CD4-positive, CD25-positive, alpha-beta regulatory T cell (primary cell): Measurements from ENCODE around the gene NGFR. TPM values are rescaled to one million over a fixed set of nuclear protein-coding genes. Genes with fewer than 3 reads are reported as not detected.

Experiments
- ATAC-seq, 2 donors: fragments of 150-1000 bp; cut with Tn5 transposase; one replicate each; pipeline ENCODE4 v1.10.0; 2021; ENCODE audit warnings: low read depth in 2 of 2, moderate number of reproducible peaks in 2 of 2, moderate library complexity in 1 of 2
- DNase-seq, 3 donors: peaks; one replicate each; pipeline versions ENCODE4 v3.0.0 to v3.0.0-alpha.2; 2012 to 2022; ENCODE audit warnings: mixed read lengths in 1 of 3
- H3K27ac ChIP-seq: one replicate; pipeline ENCODE4 v1.7.0; 2013; ENCODE audit warnings: mild to moderate bottlenecking, low read length; ENCODE audit not compliant: insufficient read depth, poor library complexity, severe bottlenecking
- H3K27me3 ChIP-seq: one replicate; pipeline ENCODE4 v1.7.0; 2013; ENCODE audit warnings: low read length; ENCODE audit not compliant: control insufficient read depth, insufficient read depth
- H3K36me3 ChIP-seq: one replicate; pipeline ENCODE4 v1.7.0; 2013; ENCODE audit warnings: mild to moderate bottlenecking, low read length, moderate library complexity; ENCODE audit not compliant: control insufficient read depth, insufficient read depth
- H3K4me1 ChIP-seq: 2 replicates; pipeline ENCODE4 v1.7.0; 2013; ENCODE audit warnings: mild to moderate bottlenecking, low read length; ENCODE audit not compliant: insufficient read depth, control insufficient read depth, poor library complexity, severe bottlenecking
- H3K4me3 ChIP-seq: one replicate; pipeline ENCODE4 v1.7.0; 2013; ENCODE audit warnings: low read depth, mild to moderate bottlenecking, low read length, moderate library complexity
- H3K9me3 ChIP-seq, 2 experiments: 1 replicate in 1 of 2; 2 replicates in 1 of 2; pipeline ENCODE4 v1.7.0; 2013; ENCODE audit warnings: low read length in 2 of 2, mild to moderate bottlenecking in 1 of 2, moderate library complexity in 1 of 2; ENCODE audit not compliant: control insufficient read depth in 2 of 2
- H3K27ac Mint-ChIP-seq, 3 donors: one replicate each; pipeline ENCODE4 v1.8.0; 2020 to 2022; ENCODE audit warnings: mild to moderate bottlenecking in 3 of 3, mixed read lengths in 3 of 3, moderate library complexity in 2 of 3
- H3K27me3 Mint-ChIP-seq: one replicate; pipeline ENCODE4 v1.8.0; 2022; ENCODE audit warnings: mild to moderate bottlenecking, mixed read lengths
- H3K36me3 Mint-ChIP-seq: one replicate; pipeline ENCODE4 v1.8.0; 2020; ENCODE audit warnings: mixed read lengths
- H3K4me1 Mint-ChIP-seq, 4 donors: one replicate each; pipeline ENCODE4 v1.8.0; 2020 to 2022; ENCODE audit warnings: mixed read lengths in 4 of 4, mild to moderate bottlenecking in 1 of 4
- H3K4me3 Mint-ChIP-seq, 4 donors: one replicate each; pipeline ENCODE4 v1.8.0; 2020 to 2022; ENCODE audit warnings: mild to moderate bottlenecking in 4 of 4, mixed read lengths in 4 of 4, moderate library complexity in 3 of 4
- H3K9me3 Mint-ChIP-seq, 7 donors: one replicate each; pipeline ENCODE4 v1.8.0; 2020 to 2022; ENCODE audit warnings: mixed read lengths in 7 of 7, mild to moderate bottlenecking in 3 of 7, moderate library complexity in 2 of 7
- polyA plus RNA-seq, 4 donors: library from polyadenylated mRNA; unstranded; fragments of 300-500 nt; fragmentation: Illumina TruSeq; gene quantifications; one replicate each; pipeline ENCODE4 v1.2.3, GENCODE V29; 2021
- total RNA-seq: library from RNA; stranded (reverse); gene quantifications from one replicate; pipeline ENCODE4 v1.2.3, GENCODE V29; 2022

NGFR gene
- total and polyA plus RNA-seq, 5 donors from 2014 or later = 0.32 TPM; not detected in 4

DNA sequence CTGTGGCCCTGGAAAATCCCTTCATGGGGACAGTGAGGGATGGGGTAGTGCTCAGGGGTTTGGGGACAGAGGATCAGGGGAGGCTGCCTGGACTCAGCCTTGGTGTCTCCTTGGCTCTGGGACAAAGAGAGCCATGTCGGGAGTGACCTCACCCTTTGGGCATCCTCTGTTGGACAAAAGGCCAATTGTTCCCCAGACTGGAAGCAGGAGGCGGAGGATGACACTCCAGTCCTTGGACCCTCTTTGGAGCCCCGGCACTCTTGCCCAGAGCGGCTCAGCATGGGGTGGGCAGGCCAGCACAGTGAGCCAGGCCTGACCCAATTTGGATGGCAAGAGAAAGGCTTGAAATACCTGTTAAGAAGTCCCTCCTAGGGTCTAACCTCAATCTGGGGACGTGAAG lies 41.0 kb upstream of the NGFR start:
- no peak for ATAC-seq
- Mint-ChIP-seq H3K4me1 (peaks cover 0 to 9% (median 4%) of the 10 kb centered on the region in 4 donors), H3K9me3 (peaks cover 0 to 2% (median 0%) of the 10 kb centered on the region in 7 donors), H3K27ac (no peak overlapping the region), H3K27me3 (peaks cover 31% of the 10 kb centered on the region), H3K4me3 (no peak overlapping the region), H3K36me3 (no peaks in the 10 kb centered on the region)
- Histone ChIP-seq H3K27me3 (peaks cover 6% of the 10 kb centered on the region), H3K9me3 (no peaks in the 10 kb centered on the region), H3K36me3 (no peaks in the 10 kb centered on the region), H3K27ac (no peak overlapping the region), H3K4me1 (peaks cover 3% of the 10 kb centered on the region), H3K4me3 (no peak overlapping the region)
- no peak for DNase-seq

DNA sequence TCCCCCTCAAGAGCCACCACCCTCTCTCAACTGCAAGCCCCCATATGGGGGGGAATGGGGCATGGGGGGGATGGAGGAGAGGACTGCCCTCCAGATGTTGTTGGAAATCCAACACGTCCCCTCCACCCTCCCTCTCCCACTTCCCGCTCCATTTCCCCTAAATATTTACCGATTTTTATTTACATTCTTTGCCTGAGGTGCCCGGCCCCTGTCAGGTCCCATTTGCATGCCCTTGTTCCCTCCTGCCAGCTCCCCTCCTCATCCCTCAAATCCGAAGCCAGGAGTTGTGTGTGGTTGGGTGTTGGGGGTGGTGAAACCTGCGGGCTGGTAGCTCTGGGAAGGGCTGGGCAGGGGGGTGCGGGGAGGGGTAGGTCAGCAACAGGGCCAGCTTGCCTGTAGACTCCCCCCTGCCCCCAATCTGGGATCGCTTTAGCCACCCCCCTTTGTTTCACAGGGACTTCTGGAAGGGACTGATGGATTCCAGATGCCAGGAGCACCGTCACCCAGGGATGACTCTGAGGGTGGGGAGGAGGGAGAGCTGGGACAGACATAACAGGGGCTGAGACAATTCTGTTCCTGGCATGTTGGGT lies 39.7 kb upstream of the NGFR start:
- Histone ChIP-seq H3K9me3 (no peaks in the 10 kb centered on the region), H3K4me3 (no peak overlapping the region), H3K27me3 (peaks cover 7% of the 10 kb centered on the region), H3K27ac (no peak overlapping the region), H3K4me1 (peaks cover 3% of the 10 kb centered on the region), H3K36me3 (no peaks in the 10 kb centered on the region)
- peaks cover 0 to 7% (median 3%) of the 10 kb centered on the region in 4 donors for H3K4me1 Mint-ChIP-seq
- no peak for DNase-seq
- H3K27ac Mint-ChIP-seq = no peak overlapping the region
- peaks cover 0 to 2% (median 0%) of the 10 kb centered on the region in 7 donors for H3K9me3 Mint-ChIP-seq
- ATAC-seq = no peak
- no peak overlapping the region for H3K4me3 Mint-ChIP-seq
- H3K36me3 Mint-ChIP-seq = no peaks in the 10 kb centered on the region
- H3K27me3 Mint-ChIP-seq = peaks cover 43% of the 10 kb centered on the region

DNA sequence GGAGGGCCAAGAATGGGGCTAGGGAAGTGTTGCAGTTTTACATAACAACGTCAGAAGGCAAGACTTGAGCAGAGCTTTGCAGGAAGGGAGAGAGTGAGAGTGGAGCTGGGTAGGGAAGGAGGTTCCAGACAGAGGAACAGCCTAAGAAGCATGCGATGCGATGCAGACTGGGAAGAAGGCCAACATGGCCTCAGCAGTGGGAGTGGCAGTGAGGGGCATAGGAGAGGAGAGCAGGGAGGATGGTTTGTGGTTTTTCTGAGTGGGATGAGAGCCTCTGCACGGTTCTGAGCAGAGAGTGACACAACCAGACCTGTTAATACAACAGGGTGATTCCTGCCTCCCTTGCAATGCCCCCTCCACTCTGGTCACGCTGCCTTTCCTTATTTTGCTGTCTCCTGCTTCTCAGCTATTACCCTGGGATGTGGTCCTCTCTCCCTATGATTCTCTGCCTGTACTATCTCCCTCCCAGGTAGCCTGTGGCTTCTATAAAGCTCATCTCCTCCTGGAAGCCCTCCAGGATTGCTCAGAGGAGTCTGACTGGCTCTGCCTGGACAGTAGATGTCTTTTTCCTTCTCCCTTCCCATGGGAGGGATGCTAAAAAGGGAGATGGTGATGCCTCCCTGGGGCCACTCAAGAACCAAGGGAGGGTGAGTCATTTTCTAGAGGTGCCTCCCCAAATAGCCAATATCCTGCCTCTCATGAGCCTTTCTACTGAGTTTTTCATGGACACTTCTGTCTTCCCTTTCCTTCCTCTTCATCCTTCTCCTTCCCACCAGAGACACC lies 38.7 kb upstream of the NGFR start:
- H3K36me3 ChIP-seq = no peaks in the 10 kb centered on the region
- no peaks in the 10 kb centered on the region for H3K9me3 ChIP-seq
- ATAC-seq = no peak
- DNase-seq = no peak
- Mint-ChIP-seq H3K27ac (no peak overlapping the region), H3K9me3 (peaks cover 0 to 2% (median 0%) of the 10 kb centered on the region in 7 donors), H3K27me3 (peaks cover 43% of the 10 kb centered on the region), H3K4me1 (peaks cover 0 to 5% (median 2%) of the 10 kb centered on the region in 4 donors), H3K36me3 (no peaks in the 10 kb centered on the region), H3K4me3 (no peak overlapping the region)
- no peak overlapping the region for H3K4me3 ChIP-seq
- no peak overlapping the region for H3K27ac ChIP-seq
- H3K27me3 ChIP-seq = peaks cover 12% of the 10 kb centered on the region
- peaks cover 3% of the 10 kb centered on the region for H3K4me1 ChIP-seq

DNA sequence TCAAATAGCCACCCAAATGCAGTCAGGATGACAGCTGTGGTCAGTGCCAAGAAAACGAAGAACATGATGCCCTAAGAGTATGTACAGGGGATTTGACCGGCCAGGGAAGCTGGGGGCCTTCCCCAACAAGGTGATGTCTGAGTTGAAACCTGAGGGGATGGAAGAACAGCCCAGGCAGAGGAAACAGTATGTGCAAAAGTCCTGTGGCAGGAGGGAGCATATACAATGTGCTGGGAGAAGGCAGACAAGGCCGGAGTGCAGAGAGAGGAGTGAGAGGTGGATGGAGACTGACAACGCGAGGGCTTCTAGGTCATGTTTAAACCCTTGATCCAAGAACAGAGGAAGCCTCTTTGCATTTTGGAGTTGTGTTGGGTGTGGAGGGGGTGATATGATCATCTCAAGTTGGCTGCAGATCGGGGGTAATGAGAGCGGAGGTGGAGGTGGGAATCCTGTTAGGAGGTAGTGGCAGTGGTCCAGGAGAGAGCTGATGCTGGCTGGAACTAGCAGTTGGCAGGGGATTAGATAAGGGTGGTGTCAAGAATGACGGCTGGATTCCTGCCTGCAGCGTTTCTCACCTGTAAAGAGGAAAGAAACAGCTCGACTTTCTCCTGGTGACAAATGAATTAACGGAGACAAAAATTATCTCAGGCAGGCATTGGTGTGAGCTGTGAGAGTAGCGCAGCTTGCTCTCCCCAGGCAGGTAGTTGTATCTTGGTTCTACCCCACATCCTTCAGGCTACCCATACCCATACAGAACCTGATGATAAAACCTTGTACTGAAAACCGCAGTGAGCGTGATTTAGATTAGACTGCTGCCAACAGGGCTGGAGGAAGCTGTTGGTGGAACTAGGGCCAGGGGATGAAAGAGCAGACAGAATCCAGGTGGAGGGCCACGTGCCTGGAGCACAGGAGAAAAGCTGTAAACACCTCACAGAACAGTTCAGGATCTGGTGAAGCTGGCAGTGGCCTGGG lies 37.2 kb upstream of the NGFR start:
- H3K4me1 Mint-ChIP-seq = peaks cover 0 to 5% (median under 1%) of the 10 kb centered on the region in 4 donors
- no peak overlapping the region for H3K27ac ChIP-seq
- H3K27me3 Mint-ChIP-seq = peaks cover 43% of the 10 kb centered on the region
- H3K27ac Mint-ChIP-seq = no peak overlapping the region
- no peaks in the 10 kb centered on the region for H3K4me1 ChIP-seq
- ATAC-seq = no peak
- H3K36me3 Mint-ChIP-seq = no peaks in the 10 kb centered on the region
- no peak overlapping the region for H3K4me3 ChIP-seq
- H3K27me3 ChIP-seq = peaks cover 12% of the 10 kb centered on the region
- H3K9me3 ChIP-seq = no peaks in the 10 kb centered on the region
- H3K4me3 Mint-ChIP-seq = no peak overlapping the region
- H3K36me3 ChIP-seq = no peaks in the 10 kb centered on the region
- H3K9me3 Mint-ChIP-seq = peaks cover 0 to 2% (median 0%) of the 10 kb centered on the region in 7 donors
- no peak for DNase-seq

DNA sequence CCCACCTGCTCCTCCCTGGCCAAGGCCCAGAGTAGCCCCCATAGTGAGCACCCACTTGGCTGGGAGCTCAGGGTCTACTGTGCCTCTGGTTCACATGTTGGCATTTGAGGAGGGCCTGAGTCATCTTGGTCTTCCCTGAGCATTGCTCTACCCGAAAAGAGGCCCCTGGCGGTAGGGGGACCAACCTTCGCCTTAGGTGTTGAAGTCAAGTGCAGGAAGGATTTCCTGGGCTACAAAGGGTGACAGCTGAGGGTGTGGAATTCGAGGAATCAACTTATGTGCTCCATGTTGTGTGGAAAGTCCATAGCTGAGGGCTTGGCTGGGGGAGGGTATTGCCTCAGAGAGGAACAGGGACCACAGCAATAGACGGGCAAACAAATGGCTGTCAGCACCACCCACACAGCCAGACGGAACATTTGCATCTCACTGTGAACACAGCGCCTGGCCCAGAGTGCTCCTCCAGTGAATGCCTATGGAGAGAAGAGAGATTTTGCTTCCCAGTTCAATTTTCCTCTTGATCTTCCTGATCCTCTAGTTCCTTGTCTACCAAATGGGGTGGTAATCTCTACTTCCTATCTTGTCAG lies 35.6 kb upstream of the NGFR start:
- no peak for ATAC-seq
- no peak overlapping the region for H3K4me3 Mint-ChIP-seq
- no peak overlapping the region for H3K27ac Mint-ChIP-seq

DNA sequence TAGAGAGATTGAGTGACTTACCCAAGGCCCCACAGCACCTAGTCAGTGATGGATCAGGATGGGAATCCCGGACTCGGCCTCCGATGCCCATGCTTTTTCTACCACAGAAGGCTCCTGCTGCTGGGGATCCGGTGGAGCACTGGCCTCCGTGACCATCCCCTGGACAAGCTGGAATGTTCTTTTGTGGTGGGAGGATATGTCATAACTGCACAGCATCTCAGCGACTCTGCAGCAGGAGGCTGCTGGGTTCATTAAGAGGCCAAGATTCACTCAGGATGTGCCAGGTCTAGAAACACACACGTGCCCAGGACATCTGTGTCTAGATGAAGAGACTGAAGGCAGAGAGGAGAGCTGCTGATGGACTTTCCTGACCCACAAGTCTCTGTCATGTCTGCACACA lies 34.7 kb upstream of the NGFR start:
- ATAC-seq (no peak), DNase-seq (no peak)
- H3K27ac ChIP-seq = no peak overlapping the region
- peaks cover 43% of the 10 kb centered on the region for H3K27me3 Mint-ChIP-seq
- peaks cover 16% of the 10 kb centered on the region for H3K27me3 ChIP-seq
- peaks cover 0 to 5% (median 0%) of the 10 kb centered on the region in 4 donors for H3K4me1 Mint-ChIP-seq
- H3K4me3 ChIP-seq = no peak overlapping the region
- H3K4me3 Mint-ChIP-seq = no peak overlapping the region
- H3K4me1 ChIP-seq = no peaks in the 10 kb centered on the region
- peaks cover 0 to 2% (median 0%) of the 10 kb centered on the region in 7 donors for H3K9me3 Mint-ChIP-seq
- no peak overlapping the region for H3K27ac Mint-ChIP-seq
- H3K36me3 ChIP-seq = no peaks in the 10 kb centered on the region
- no peaks in the 10 kb centered on the region for H3K36me3 Mint-ChIP-seq
- peaks cover 2 to 4% of the 10 kb centered on the region in 2 experiments for H3K9me3 ChIP-seq

More for the DNA sequence above, 35.6 kb upstream of the NGFR start:
- Histone ChIP-seq H3K36me3 (no peaks in the 10 kb centered on the region), H3K9me3 (peaks cover 2 to 4% of the 10 kb centered on the region in 2 experiments), H3K27me3 (peaks cover 16% of the 10 kb centered on the region), H3K4me3 (no peak overlapping the region), H3K27ac (no peak overlapping the region), H3K4me1 (no peaks in the 10 kb centered on the region)
- H3K36me3 Mint-ChIP-seq = no peaks in the 10 kb centered on the region
- peaks cover 0 to 5% (median 0%) of the 10 kb centered on the region in 4 donors for H3K4me1 Mint-ChIP-seq
- DNase-seq = no peak
- peaks cover 0 to 2% (median 0%) of the 10 kb centered on the region in 7 donors for H3K9me3 Mint-ChIP-seq
- H3K27me3 Mint-ChIP-seq = peaks cover 48% of the 10 kb centered on the region

DNA sequence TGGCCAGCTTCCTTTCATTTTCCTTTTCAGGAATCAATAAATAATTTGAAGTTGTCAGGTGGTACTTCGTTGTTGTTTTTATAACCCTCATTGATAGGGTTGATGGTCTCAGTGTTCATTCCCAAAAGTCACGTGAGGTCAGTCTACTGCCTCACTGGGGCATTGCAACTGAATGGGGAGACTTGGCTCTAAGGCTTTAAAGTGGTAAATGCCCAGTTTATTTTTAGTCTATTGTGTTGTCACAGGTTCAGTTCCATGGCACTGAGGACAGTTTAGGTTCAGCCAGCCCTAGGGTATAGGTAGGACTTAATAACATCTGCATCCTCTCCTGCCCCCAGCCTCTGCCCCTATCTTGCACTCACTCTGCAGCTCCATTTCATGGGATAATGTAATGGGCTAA lies 33.5 kb upstream of the NGFR start:
- ATAC-seq = no peak
- H3K9me3 Mint-ChIP-seq = peaks cover 0 to 1% (median 0%) of the 10 kb centered on the region in 7 donors
- no peak overlapping the region for H3K27ac ChIP-seq
- H3K4me1 ChIP-seq = no peaks in the 10 kb centered on the region
- H3K27ac Mint-ChIP-seq = no peak overlapping the region
- no peaks in the 10 kb centered on the region for H3K36me3 ChIP-seq
- H3K27me3 ChIP-seq = peaks cover 14% of the 10 kb centered on the region
- peaks cover 2 to 4% of the 10 kb centered on the region in 2 experiments for H3K9me3 ChIP-seq
- no peaks in the 10 kb centered on the region for H3K36me3 Mint-ChIP-seq
- H3K27me3 Mint-ChIP-seq = peaks cover 34% of the 10 kb centered on the region
- peaks cover 0 to 5% (median 0%) of the 10 kb centered on the region in 4 donors for H3K4me1 Mint-ChIP-seq
- H3K4me3 ChIP-seq = no peak overlapping the region
- DNase-seq = no peak
- no peak overlapping the region for H3K4me3 Mint-ChIP-seq
